ENCODE results near the gene ARF1.
A peak's percentile ranks its signal among the peaks of the same experiment; 100 is the strongest.

ARF1 gene

GRCh38 chr1:228088586-228089498 lies 6.3 kb downstream of the ARF1 start:
- no peak for DNase-seq

- no peak for DNase-seq
Observed at GRCh38 chr1:228089519-228090380, 7.2 kb downstream of the ARF1 start.

- DNase-seq, result no peak
Observed at GRCh38 chr1:228090613-228091081, 8.1 kb downstream of the ARF1 start.

GRCh38 chr1:228091084-228091483 lies 8.6 kb downstream of the ARF1 start:
- no peak for DNase-seq

GRCh38 chr1:228092342-228093049 lies 10.0 kb downstream of the ARF1 start:
- DNase-seq, result no peak

GRCh38 chr1:228093050-228093906 lies 10.8 kb downstream of the ARF1 start:
- DNase-seq, result no peak

GRCh38 chr1:228094432-228095016 lies 12.0 kb downstream of the ARF1 start:
- DNase-seq, result no peak

GRCh38 chr1:228095161-228095560 lies 12.7 kb downstream of the ARF1 start:
- DNase-seq, result no peak

- DNase-seq, result no peak
Observed at GRCh38 chr1:228095938-228096337, 13.4 kb downstream of the ARF1 start.

- DNase-seq, result no peak
Observed at GRCh38 chr1:228096416-228097332, 14.2 kb downstream of the ARF1 start.

GRCh38 chr1:228097333-228098081 lies 15.0 kb downstream of the ARF1 start:
- no peak for DNase-seq

GRCh38 chr1:228098323-228098931 lies 15.9 kb downstream of the ARF1 start:
- DNase-seq, result no peak

GRCh38 chr1:228099331-228099732 lies 16.8 kb downstream of the ARF1 start:
- no peak for DNase-seq

- DNase-seq, result no peak
Observed at GRCh38 chr1:228100822-228101613, 18.5 kb downstream of the ARF1 start.

GRCh38 chr1:228101614-228101993 lies 19.1 kb downstream of the ARF1 start:
- DNase-seq, result no peak

GRCh38 chr1:228101994-228102790 lies 19.7 kb downstream of the ARF1 start:
- DNase-seq, result no peak

- DNase-seq, result peak; percentile 70
Observed at GRCh38 chr1:228102791-228103620, 20.5 kb downstream of the ARF1 start, which contains the start of gene C1orf35. TSS of gene C1orf35 (minus strand) at chr1:228103325. CDS start at chr1:228103227, 98 bp downstream.

Data from NCI-H1417 treated with DMSO at 0.1 percent for 48 hours (cell line).